B cell (primary cell): ENCODE data around the gene SFTPD. TPM values are rescaled to one million over a fixed set of nuclear protein-coding genes. Genes with fewer than 3 reads are reported as not detected.
A peak's percentile ranks its signal among the peaks of the same experiment; 100 is the strongest.

Experiments used
- ATAC-seq: fragments of 200-7000 bp; cut with Tn5 transposase; one replicate; pipeline ENCODE4 v1.10.0; 2021; ENCODE audit warnings: low read depth, mild to moderate bottlenecking, moderate number of reproducible peaks, moderate library complexity
- CTCF ChIA-PET: fragments of 350-600 bp; sonication (Branson Sonifier 250); formaldehyde crosslinking; loops from one replicate; lab custom pipeline; 2021; ENCODE audit warnings: antibody characterized with exemption, inconsistent platforms; lab: Charles Lee
- POLR2A ChIA-PET: fragments of 350-600 bp; sonication (Branson Sonifier 250); formaldehyde crosslinking; loops from one replicate; lab custom pipeline; 2021; ENCODE audit warnings: antibody characterized with exemption; lab: Charles Lee
- DNase-seq: peaks from one replicate; pipeline ENCODE4 v3.0.0; 2013
- H2AFZ ChIP-seq: 2 replicates; pipeline ENCODE4 v1.6.1; 2012; ENCODE audit warnings: mild to moderate bottlenecking, low read depth, low read length; ENCODE audit not compliant: insufficient read depth, poor library complexity, severe bottlenecking
- H3K27ac ChIP-seq, 2 donors: 1 replicate in 1 of 2; 2 replicates in 1 of 2; pipeline ENCODE4 v1.5.1; 2012 to 2013; ENCODE audit warnings: low read length in 2 of 2, mild to moderate bottlenecking in 2 of 2, moderate library complexity in 1 of 2
- H3K27me3 ChIP-seq, 4 experiments: fragments of 200-600 bp in 1 of 4; sonication (generic) in 1 of 4; replicated peaks in 1 of 4; 1 replicate in 2 of 4; 2 replicates in 2 of 4; pipeline versions ENCODE4 v1.6.1 to v1.7.0; 2013 to 2016; ENCODE audit warnings: low read length in 3 of 4, mild to moderate bottlenecking in 2 of 4, mixed read lengths in 1 of 4, moderate library complexity in 1 of 4; ENCODE audit not compliant: insufficient read depth in 4 of 4, control insufficient read depth in 3 of 4; ENCODE audit errors: control extremely low read depth in 1 of 4
- H3K36me3 ChIP-seq, 2 experiments: replicated peaks in 1 of 2; 1 replicate in 1 of 2; 2 replicates in 1 of 2; pipeline versions ENCODE4 v1.6.1 to v1.7.1; 2013; ENCODE audit warnings: low read length in 1 of 2; ENCODE audit not compliant: insufficient read depth in 2 of 2, control insufficient read depth in 1 of 2; ENCODE audit errors: control extremely low read depth in 1 of 2, extremely low read depth in 1 of 2
- H3K4me1 ChIP-seq, 2 donors: fragments of 200-600 bp in 1 of 2; sonication (generic) in 1 of 2; 1 replicate in 1 of 2; 2 replicates in 1 of 2; pipeline versions ENCODE4 v1.5.1 to v1.6.1; 2013 to 2017; ENCODE audit warnings: low read length in 2 of 2; ENCODE audit not compliant: control insufficient read depth in 2 of 2, insufficient read depth in 2 of 2
- H3K4me2 ChIP-seq: replicated peaks from 2 replicates; pipeline ENCODE3; 2012; ENCODE audit warnings: mild to moderate bottlenecking, low read depth, low read length; ENCODE audit not compliant: poor library complexity, severe bottlenecking
- H3K4me3 ChIP-seq, 5 experiments: fragments of 200-600 bp in 1 of 5; sonication (generic) in 1 of 5; 1 replicate in 3 of 5; 2 replicates in 2 of 5; pipeline versions ENCODE4 v1.5.1 to v1.7.0; 2011 to 2016; ENCODE audit warnings: low read length in 4 of 5, mild to moderate bottlenecking in 4 of 5, low read depth in 2 of 5, control low read depth in 1 of 5, moderate library complexity in 1 of 5; ENCODE audit not compliant: insufficient read depth in 1 of 5; ENCODE audit errors: control extremely low read depth in 1 of 5, extremely low read depth in 1 of 5
- H3K79me2 ChIP-seq: fragments of 200-600 bp; sonication (generic); one replicate; pipeline ENCODE4 v1.6.0; 2016; ENCODE audit warnings: low read length; ENCODE audit not compliant: control insufficient read depth, insufficient read depth
- H3K9ac ChIP-seq: fragments of 200-600 bp; sonication (generic); 2 replicates; pipeline ENCODE4 v1.6.1; 2017; ENCODE audit warnings: mild to moderate bottlenecking, low read length, moderate library complexity
- H3K9me3 ChIP-seq, 3 donors: one replicate each; pipeline versions ENCODE4 v1.6.1 to v1.7.1; 2013; ENCODE audit warnings: low read length in 2 of 3; ENCODE audit not compliant: control insufficient read depth in 2 of 3, insufficient read depth in 1 of 3; ENCODE audit errors: control extremely low read depth in 1 of 3
- H4K20me1 ChIP-seq: 2 replicates; pipeline ENCODE4 v1.6.0; 2012; ENCODE audit warnings: mild to moderate bottlenecking, low read length; ENCODE audit not compliant: insufficient read depth, control insufficient read depth, poor library complexity, severe bottlenecking
- H3K27ac Mint-ChIP-seq: one replicate; pipeline ENCODE4 v1.8.0; 2021; ENCODE audit warnings: mixed read lengths
- H3K27me3 Mint-ChIP-seq: one replicate; pipeline ENCODE4 v1.8.0; 2021; ENCODE audit warnings: mixed read lengths
- H3K4me1 Mint-ChIP-seq: one replicate; pipeline ENCODE4 v1.8.0; 2021; ENCODE audit warnings: mixed read lengths
- H3K4me3 Mint-ChIP-seq: one replicate; pipeline ENCODE4 v1.8.0; 2021; ENCODE audit warnings: mixed read lengths
- H3K9me3 Mint-ChIP-seq: one replicate; pipeline ENCODE4 v1.8.0; 2022; ENCODE audit warnings: mixed read lengths; ENCODE audit not compliant: insufficient read depth
- EZH2 ChIP-seq: IDR thresholded peaks from 2 replicates; pipeline ENCODE4 v1.6.1; 2012; ENCODE audit warnings: borderline replicate concordance, low read depth, mild to moderate bottlenecking, moderate library complexity, low read length; ENCODE audit not compliant: insufficient read depth, poor library complexity, severe bottlenecking
- WGBS: methylation state at CpG from one replicate; pipeline ENCODE4 v1.1.5; 2013; ENCODE audit warnings: missing lambda C conversion rate; ENCODE audit not compliant: insufficient coverage; 5-methylcytosine and 5-hydroxymethylcytosine counted together
- intact Hi-C: fragments of 100-400 bp; cut with micrococcal nuclease; formaldehyde crosslinking; loops from one replicate; pipeline ENCODE4 v1.10.0; 2022
- polyA plus RNA-seq: library from polyadenylated mRNA; depleted of rRNA; stranded (reverse); fragments of >200 nt; gene quantifications from 2 replicates; pipeline ENCODE4 v1.2.3, GENCODE V29; 2012
- total RNA-seq, 2 donors: library from RNA; stranded (reverse); fragments of 120-200 nt in 1 of 2; gene quantifications; 1 replicate in 1 of 2; 2 replicates in 1 of 2; pipeline versions ENCODE4 v1.2.3 to v1.2.4, GENCODE V29; 2013 to 2022
- TF ChIP-seq, protein P1 (sequence below): fragments of 200-600 bp; IDR thresholded peaks from one replicate; pipeline ENCODE4 v1.8.0; 2022; ENCODE audit warnings: antibody characterized with exemption, mild to moderate bottlenecking

The SFTPD gene
- total and polyA plus RNA-seq, 2 donors (not counting 1 experiment from before 2014, with no cell fraction given), result 0.24 to 0.59 TPM

DNA sequence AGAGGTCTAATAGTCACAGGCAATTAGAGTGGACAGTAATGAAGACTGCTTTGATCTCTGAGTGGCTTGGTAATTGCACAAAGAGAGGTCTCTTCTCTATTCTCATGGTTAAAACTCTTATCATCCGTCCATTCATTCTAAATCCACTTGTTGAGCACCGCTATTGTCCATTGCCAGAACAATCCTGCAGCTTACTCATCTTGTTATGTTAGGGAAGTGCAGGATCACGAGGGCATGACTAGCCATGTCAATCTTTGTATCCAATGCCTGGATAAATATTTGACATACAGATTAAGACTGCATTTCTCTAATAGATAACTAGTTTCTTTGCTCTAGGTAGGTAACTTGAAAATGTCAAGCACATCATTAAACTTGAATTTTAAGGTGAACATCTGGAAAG is 14.9 kb downstream of the SFTPD start:
- peaks cover 29% of the 10 kb centered on the region for H3K27me3 Mint-ChIP-seq
- Histone ChIP-seq H3K36me3 (no peaks in the 10 kb centered on the region), H3K9ac (no peak overlapping the region), H3K79me2 (no peaks in the 10 kb centered on the region), H3K4me2 (no peak overlapping the region), H2AFZ (no peak overlapping the region), H3K9me3 (no peaks in the 10 kb centered on the region), H3K4me1 (peaks cover 25 to 32% of the 10 kb centered on the region in 2 donors), H3K27me3 (peaks cover 0 to 7% (median 1%) of the 10 kb centered on the region in 4 experiments), H4K20me1 (no peaks in the 10 kb centered on the region), H3K4me3 (no peak overlapping the region), H3K27ac (no peak overlapping the region)
- TF ChIP-seq, protein P1, sequence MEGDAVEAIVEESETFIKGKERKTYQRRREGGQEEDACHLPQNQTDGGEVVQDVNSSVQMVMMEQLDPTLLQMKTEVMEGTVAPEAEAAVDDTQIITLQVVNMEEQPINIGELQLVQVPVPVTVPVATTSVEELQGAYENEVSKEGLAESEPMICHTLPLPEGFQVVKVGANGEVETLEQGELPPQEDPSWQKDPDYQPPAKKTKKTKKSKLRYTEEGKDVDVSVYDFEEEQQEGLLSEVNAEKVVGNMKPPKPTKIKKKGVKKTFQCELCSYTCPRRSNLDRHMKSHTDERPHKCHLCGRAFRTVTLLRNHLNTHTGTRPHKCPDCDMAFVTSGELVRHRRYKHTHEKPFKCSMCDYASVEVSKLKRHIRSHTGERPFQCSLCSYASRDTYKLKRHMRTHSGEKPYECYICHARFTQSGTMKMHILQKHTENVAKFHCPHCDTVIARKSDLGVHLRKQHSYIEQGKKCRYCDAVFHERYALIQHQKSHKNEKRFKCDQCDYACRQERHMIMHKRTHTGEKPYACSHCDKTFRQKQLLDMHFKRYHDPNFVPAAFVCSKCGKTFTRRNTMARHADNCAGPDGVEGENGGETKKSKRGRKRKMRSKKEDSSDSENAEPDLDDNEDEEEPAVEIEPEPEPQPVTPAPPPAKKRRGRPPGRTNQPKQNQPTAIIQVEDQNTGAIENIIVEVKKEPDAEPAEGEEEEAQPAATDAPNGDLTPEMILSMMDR, result no peak
- no peak for TF ChIP-seq EZH2
- intact Hi-C loops, result loop anchor here (10.0 kb wide), 1 partner anchor 1629 kb away; no protein-coding TSS in a partner anchor
- peaks cover 38% of the 10 kb centered on the region for H3K4me1 Mint-ChIP-seq
- no peak overlapping the region for H3K4me3 Mint-ChIP-seq
- ChIA-PET CTCF (no interaction called here), POLR2A (no interaction called here)
- DNase-seq, result no peak
- ATAC-seq, result no peak
- H3K9me3 Mint-ChIP-seq, result no peaks in the 10 kb centered on the region
- no CpG with 5 or more reads among the region's 3 CpGs for WGBS
- peak overlapping the region; percentile 37 for H3K27ac Mint-ChIP-seq

DNA sequence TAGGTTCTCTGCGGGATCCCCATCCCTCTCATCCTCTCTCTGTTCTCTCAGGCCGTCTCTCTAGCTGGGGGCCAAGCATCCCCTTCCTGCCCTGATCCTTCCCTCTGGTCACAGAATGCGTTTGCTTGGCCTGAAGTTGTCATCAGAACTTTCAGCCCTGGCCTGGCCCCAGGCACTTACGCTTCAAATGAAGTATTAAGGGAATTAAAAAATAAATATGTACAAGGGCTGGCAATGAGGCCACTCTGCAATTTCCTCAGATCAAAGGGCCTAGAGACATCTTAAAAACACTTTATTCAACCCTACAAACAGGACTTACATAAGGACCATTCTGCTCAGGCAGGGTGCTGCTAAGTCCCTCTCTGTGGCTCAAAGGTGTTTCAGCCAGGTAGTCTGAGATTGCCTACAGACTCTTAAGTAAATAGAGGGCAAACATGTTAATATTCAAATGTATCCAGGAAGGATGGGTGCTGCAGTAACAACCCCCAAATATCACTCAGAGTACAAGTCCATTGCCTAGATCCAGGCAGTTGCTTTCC is 16.0 kb downstream of the SFTPD start:
- Mint-ChIP-seq H3K4me1 (peaks cover 27% of the 10 kb centered on the region), H3K9me3 (no peaks in the 10 kb centered on the region), H3K27me3 (peaks cover 29% of the 10 kb centered on the region), H3K4me3 (no peak overlapping the region), H3K27ac (no peak overlapping the region)
- Histone ChIP-seq H3K27me3 (peaks cover 0 to 7% (median 1%) of the 10 kb centered on the region in 4 experiments), H3K27ac (no peak overlapping the region), H3K36me3 (no peaks in the 10 kb centered on the region), H4K20me1 (no peaks in the 10 kb centered on the region), H3K4me1 (peaks cover 16 to 22% of the 10 kb centered on the region in 2 donors), H3K4me3 (no peak overlapping the region), H2AFZ (no peak overlapping the region), H3K79me2 (no peaks in the 10 kb centered on the region), H3K9ac (no peak overlapping the region), H3K4me2 (no peak overlapping the region), H3K9me3 (no peaks in the 10 kb centered on the region)
- DNase-seq, result no peak
- ATAC-seq, result no peak
- POLR2A ChIA-PET, result no interaction called here
- TF ChIP-seq EZH2, result no peak
- TF ChIP-seq, protein P1, result no peak
- CTCF ChIA-PET, result no interaction called here
- intact Hi-C loops, result loop anchor here (10.0 kb wide), 1 partner anchor 1628 kb away; no protein-coding TSS in a partner anchor
- no CpG with 5 or more reads among the region's 4 CpGs for WGBS
